ENCODE data around the gene PLG.

GRCh38 chr6:160795721-160796120, 93.7 kb downstream of the PLG start:
- TF ChIP-seq FOXM1 (IDR thresholded peaks at IDR 0.05; ENCODE audit: borderline replicate concordance): no peak
- TF ChIP-seq ARNT (IDR thresholded peaks at IDR 0.05): no peak
- TF ChIP-seq SUZ12 (IDR thresholded peaks at IDR 0.05): no peak
- no peak for TF ChIP-seq FOXK2 (IDR thresholded peaks at IDR 0.05)
- no peak for TF ChIP-seq NFRKB (IDR thresholded peaks at IDR 0.05)
- no peak for TF ChIP-seq ZNF384 (IDR thresholded peaks at IDR 0.05)
- TF ChIP-seq, protein P1, sequence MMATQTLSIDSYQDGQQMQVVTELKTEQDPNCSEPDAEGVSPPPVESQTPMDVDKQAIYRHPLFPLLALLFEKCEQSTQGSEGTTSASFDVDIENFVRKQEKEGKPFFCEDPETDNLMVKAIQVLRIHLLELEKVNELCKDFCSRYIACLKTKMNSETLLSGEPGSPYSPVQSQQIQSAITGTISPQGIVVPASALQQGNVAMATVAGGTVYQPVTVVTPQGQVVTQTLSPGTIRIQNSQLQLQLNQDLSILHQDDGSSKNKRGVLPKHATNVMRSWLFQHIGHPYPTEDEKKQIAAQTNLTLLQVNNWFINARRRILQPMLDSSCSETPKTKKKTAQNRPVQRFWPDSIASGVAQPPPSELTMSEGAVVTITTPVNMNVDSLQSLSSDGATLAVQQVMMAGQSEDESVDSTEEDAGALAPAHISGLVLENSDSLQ (IDR thresholded peaks at IDR 0.05): no peak
- TF ChIP-seq SP1 (IDR thresholded peaks at IDR 0.05): no peak
- TF ChIP-seq BHLHE40 (IDR thresholded peaks at IDR 0.05; ENCODE audit: borderline replicate concordance): no peak
- no peak for TF ChIP-seq HDGF (IDR thresholded peaks at IDR 0.05; ENCODE audit: borderline replicate concordance)
- TF ChIP-seq FOXA1 (IDR thresholded peaks at IDR 0.05): no peak
- no peak for TF ChIP-seq TARDBP (IDR thresholded peaks at IDR 0.05)
